GM19099 (cell line): ENCODE measurements around the gene ZBTB26.

Source experiments
- POLR2A ChIP-seq: IDR thresholded peaks from 3 replicates; pipeline ENCODE4 v1.6.1; 2011; ENCODE audit warnings: low read depth; ENCODE audit not compliant: insufficient read length; ENCODE audit errors: extremely low read depth

ZBTB26 gene, protein sequence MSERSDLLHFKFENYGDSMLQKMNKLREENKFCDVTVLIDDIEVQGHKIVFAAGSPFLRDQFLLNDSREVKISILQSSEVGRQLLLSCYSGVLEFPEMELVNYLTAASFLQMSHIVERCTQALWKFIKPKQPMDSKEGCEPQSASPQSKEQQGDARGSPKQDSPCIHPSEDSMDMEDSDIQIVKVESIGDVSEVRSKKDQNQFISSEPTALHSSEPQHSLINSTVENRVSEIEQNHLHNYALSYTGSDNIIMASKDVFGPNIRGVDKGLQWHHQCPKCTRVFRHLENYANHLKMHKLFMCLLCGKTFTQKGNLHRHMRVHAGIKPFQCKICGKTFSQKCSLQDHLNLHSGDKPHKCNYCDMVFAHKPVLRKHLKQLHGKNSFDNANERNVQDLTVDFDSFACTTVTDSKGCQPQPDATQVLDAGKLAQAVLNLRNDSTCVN

DNA sequence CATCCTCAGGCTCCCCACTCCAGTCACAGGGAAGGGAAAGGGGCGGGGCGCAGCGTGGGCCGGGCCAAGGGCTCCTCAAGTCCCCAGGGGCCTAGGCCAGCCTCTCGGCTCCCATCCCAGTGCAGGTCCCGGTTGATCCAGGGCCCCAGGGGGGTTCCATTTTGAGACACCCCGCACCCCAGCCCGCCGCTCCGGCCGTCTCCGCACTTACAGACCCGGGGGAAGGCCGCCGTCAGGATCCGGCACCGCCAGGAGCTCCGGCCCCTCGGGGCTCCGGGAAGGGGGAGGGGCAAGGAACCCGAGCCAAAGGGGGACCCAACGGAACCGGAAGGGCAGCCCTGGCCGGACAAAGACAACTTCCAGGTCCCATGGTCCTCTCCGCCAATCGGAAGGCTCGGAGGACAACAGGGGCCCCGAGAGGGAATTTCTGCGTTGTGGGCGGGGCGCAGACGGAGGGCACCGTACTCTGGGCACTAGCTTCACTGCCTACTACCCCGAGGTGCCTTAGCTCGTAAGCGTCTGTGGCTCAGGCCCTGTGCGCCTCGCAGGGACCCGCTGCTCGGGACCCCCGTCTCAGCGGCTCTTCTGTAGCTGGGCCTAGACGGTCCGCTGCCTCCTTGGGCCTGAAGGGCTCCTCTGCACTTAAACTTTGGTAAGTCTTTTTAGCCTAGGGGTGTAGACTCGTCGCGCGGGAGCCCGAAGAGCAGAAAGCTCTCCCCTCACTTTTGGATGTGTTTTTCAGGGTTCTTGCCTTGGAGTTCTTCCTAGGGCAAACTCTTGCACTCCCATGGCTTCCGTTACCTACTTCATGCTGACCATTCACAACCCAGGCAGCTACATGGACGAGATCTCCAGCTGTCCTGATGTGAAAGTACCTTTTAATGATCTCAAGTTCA is at the start of gene ZBTB26:
Gene ZBTB26, minus strand, starts transcription at position 287 of the 896 bp plus-strand sequence. CDS start 11,578 bp downstream, outside the sequence.
- peak; percentile 89 for TF ChIP-seq POLR2A

DNA sequence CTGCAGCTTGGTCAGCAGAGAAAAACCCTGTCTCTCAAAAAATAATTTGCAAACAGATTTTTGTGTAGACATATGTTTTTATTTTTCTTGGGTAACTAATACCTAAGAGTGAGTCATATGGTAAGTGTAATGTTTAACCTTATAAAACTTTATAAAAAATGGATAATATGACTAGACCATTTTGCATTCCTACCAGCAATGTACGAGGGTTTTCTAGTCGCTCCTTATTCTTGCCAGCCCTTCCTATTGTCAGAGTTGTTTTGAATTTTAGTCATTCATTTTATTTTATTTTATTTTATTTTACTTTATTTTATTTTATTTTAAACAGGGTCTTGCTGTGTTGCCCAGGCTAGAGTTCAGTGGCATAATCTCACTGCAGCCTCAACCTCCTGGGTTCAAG is 47.3 kb upstream of the ZBTB26 start:
- TF ChIP-seq POLR2A = no peak

DNA sequence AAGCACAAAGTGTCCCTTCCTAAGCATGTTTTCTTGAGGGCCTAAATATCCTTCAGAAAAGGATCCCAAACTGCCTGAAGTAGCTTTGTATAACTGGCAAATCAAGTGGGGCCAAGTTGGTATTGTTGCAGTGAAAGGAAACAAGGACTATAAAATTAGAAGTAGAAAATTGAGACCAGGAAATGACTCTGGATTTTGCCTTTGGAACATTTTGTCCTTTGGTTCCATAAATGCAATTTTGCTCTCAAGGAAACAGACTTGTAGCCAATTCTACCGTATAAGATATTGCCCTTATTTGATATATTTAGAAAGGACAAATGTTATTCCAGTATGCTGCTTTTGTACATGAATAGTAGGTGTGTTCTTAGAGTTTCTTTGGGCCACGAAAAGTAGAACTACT is 43.9 kb upstream of the ZBTB26 start:
- no peak for TF ChIP-seq POLR2A

DNA sequence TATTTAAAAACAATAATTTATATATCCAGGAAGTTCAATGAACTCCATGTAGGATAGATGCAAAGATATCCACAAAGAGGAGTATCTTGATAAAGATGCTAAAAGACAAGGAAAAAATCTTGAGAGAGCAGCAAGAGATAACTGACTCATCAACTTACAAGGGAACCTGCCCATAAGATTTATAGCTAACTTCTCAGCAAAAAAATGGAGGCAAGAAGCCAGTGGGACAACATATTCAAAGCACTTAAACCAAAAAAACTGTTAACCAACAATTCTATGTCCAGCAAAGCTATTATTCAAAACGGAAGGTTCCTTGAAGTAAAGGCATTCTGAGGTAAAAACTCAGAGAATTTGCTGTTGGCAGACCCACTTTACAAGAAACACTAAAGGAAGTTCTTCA is 29.8 kb upstream of the ZBTB26 start:
- no peak for TF ChIP-seq POLR2A

DNA sequence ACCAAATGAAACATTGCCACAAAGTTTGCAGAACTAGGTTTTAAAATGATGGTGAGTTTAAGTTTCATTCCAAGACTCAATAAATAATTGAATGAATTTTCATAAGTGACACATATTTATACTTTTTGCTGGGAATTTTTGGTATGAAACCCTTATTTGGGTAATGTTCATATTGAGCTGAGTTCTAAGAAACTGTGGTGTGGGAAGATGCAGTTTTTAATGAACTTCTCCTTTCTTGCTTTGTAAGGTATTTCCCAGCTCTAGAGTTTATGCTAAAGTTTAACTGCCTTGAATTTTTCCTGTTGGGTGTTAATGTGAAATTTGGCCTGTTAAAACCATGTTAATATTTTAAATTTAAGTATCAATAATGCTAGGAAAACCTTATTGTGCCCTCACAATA is 24.6 kb upstream of the ZBTB26 start:
- no peak for TF ChIP-seq POLR2A

DNA sequence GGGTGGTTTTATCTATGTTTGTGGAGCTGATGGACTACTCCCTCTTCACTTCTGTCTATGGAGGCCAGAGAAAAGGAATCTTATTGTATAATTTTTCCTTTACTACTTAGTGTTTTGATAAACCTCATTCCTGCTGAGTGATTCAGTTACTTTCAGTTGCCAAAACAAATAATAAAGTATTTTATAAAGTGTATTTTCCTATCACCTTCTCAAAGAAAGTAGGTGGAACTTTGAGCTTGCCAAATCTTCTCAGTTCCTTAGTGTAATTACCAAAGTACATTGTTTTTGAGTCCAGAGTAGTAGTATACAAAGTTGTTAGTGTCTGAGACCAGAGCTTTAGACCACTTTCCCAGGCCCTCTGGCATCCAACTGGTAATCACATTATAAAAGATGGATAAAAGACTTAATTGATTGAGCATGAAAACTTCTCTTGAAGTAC is 23.0 kb upstream of the ZBTB26 start:
- no peak for TF ChIP-seq POLR2A

DNA sequence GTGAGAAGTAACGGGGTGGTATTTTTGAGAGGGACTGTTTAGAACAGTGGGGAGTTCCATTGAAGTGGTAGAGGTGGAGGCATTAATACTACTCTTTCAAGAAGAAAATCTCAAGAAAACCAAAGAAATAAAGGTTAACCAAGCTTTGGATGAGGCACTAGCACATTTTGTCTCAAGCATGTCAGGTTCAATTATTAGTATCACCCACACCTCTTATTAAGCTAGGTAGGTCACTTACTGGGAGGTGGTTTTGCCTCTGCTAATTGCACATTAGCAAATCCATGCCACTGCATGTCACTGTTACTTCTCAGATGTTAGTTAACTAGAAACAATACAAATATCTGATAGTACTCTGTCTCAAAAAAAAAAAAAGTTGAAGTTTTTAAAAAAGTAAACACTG is 19.7 kb upstream of the ZBTB26 start:
- no peak for TF ChIP-seq POLR2A

DNA sequence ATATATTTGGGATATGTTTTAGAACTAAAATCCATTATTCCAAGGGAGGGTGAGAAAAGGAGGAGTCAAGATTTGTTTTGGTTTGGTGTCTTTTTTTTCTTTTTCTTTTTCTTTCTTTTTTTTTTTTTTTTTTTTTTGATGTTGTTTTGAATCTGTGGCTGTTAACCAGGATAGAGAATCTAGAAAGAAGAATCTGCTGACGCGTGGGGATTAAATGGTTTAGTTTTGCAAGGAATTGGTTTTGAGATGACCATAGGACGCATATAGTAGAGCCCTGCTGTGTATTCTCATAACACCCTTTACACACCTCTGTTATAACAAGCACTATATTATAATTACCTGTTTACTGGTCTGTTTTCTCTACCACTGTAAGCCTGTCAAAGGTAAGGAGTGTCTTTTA is 19.0 kb upstream of the ZBTB26 start:
- no peak for TF ChIP-seq POLR2A

DNA sequence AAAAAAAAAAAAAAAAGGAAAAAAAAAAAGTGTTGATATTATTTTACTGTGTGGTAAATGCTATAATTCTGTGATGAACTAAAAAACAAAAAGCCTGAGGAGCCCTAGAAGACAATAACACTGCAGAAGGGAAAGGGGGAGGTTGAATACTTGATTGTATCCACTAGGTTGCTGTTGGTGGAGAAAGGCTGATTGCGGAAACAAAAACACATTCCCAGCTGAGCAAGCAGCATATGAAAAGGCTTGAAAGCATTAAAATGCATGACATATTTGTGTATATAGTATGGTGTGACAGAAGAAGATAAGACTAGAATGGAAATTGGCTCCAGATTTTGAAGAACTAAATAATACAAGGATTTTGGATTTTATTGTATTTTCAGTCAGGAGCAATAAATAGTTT is 18.4 kb upstream of the ZBTB26 start:
- no peak for TF ChIP-seq POLR2A

DNA sequence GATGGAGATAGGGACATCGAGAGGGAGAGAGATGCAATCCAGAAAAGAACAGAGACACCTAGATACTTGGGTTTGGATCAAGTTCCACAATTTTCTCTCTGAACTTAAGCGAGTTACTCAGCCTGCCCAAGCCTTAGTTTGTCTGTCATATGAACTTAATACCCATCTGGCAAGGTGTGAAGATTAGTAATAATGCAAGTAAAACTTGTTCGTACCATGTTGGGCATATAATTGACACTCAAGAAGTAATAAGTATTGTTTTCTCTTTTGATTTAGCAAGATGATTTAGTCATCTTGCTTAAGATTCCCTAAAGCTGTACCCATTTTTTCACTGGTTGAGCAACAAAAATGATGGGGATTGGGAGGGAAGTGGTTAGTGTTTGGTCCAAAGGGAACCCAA is 17.0 kb upstream of the ZBTB26 start:
- TF ChIP-seq POLR2A = no peak

DNA sequence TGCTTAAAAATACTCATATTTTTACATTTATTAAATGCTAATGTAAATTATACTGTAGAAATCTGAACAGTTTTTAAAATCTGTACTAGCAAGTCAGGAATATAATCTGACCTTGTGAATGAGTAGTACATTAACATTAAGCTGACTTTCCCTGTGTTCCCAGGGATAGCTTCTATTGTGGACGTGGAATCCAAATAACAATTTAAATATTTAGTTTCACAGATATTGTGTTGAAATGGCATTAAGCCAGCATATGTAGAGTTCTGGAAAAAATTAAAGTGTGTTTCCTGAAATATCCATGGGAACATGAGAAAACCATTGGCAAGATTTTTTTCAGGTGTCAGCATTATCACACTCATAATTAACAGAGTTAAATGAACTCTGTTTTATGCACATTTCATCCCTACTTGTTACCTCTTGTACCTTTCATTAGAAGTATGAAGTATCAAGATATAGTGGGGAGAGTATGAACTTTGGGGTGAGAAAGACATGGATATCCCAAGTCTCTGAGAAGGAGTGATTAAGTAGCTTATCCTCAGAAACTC is 15.2 kb upstream of the ZBTB26 start:
- TF ChIP-seq POLR2A = no peak

DNA sequence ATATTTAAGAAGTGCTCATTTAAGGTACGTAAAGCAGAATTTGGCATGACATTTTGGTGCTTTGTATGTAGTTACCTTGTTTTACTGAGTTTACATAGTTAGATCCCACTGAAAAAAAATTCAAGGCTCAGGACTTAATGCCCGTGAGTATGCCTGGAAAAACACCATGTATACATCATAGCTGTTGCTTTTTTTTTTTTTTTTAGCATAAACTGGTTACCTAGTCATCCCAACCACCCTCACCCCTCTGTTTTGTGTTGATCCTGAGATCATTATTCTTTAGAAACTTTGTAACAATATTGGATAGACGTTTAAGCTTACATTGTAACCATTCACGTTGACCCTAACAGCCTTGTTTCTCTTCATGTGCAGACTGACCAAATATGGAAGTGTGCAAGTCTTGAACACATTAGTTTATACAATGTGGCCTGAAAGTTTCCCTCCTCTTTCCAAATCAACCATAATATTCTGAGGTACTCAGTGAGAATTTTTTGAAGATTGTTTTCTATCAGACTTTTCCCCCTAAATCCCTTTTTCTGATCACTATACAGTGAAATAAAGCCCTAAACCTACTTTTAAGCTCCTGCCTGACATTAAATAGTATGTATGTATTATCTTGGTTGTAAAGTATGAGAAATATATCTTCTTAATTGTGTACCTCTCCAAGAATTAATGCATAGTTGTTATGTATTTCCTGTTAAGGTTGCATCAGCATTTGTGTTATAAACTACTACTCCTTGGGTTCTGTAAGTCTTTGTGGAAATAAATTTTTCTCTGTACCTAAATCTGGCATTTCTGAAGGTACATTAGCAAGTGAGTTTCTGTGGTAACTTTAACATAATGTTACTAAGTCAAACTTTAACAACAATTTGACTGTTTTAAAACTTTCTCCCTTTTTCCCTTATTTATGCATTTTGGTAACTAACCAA is 13.9 kb upstream of the ZBTB26 start:
- no peak for TF ChIP-seq POLR2A

DNA sequence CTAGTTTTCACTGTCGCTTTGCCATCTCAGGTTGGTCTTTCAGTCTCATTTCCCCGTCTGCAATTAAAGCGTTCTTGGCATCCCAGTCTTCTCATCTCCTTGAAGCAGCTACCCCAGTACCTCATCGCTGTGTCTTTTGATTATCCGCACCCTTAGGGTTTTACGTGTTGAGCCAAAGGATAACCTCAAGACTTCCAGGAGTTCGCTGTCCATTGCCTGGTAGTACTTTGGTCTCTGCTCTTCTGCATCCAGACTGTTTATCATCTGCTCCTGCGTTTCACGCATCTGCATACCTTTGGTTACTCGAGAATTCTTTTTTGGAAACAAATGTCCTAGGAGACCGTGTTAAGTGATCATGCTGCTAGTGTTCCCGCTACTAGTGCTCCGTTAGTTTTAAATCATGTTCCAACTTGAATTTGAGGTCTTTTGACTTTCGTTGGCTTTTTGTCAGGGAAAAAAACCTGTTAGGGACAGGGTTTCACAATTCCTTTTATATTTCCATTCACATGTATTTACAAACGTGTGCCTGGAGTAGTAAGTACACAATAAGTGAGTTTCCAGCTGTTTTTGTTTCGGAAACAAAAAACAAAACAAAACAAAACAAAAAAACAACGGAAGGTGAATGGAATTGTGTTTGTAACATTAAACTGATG is 10.4 kb upstream of the ZBTB26 start:
- no peak for TF ChIP-seq POLR2A
